SU-DHL-6 (cell line): ENCODE measurements around the gene CEP41.

Source experiments
- EZH2phosphoT487 ChIP-seq: fragments of 200-600 bp; sonication (generic), shearing (Covaris generic); conservative IDR thresholded peaks from 2 replicates; pipeline ENCODE4 v1.6.1; 2018; ENCODE audit warnings: mild to moderate bottlenecking, antibody characterized with exemption, low read length, moderate library complexity, mixed read lengths
- TF ChIP-seq, protein P1 (sequence below): fragments of 200-600 bp; sonication (generic); IDR thresholded peaks from one replicate; pipeline ENCODE4 v1.5.1; 2017; ENCODE audit warnings: antibody characterized with exemption, mild to moderate bottlenecking, low read length, moderate library complexity; ENCODE audit not compliant: insufficient read depth, poor library complexity, severe bottlenecking

DNA sequence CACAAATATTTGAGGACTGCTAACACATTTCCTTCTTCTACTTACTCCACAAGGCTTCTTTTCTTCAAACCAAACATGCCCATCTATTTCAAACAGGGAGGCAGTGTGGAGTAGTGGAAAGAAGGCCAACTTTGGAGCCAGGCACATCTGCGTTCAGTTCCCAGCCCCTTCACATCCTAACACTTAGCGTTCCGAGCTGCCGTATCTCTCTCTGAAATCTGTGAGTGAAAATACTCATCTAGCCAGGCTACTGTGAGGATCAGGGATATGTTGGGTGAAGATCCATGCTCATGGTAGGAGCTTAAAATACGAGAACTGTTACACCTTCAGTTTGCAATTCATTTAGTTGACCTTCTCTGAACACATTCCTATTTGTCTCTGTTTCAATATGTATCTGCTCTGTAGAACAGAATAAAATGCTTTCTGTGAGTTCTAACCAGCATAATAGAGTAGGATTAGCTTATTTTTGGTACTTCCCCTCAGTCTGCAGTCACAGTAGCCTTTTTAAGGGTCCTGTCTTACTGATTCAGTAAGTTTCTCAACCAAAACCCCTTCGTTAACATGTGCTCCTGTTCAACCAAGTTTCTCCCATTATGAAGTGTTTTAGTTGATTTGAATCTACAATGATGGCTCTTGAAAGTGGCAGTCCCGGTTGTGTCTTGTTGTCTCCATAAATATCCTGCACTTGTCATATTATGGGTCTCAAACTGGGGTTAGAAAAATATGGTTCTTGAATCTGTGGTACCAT lies 47.8 kb upstream of the CEP41 start:
- TF ChIP-seq, protein P1, sequence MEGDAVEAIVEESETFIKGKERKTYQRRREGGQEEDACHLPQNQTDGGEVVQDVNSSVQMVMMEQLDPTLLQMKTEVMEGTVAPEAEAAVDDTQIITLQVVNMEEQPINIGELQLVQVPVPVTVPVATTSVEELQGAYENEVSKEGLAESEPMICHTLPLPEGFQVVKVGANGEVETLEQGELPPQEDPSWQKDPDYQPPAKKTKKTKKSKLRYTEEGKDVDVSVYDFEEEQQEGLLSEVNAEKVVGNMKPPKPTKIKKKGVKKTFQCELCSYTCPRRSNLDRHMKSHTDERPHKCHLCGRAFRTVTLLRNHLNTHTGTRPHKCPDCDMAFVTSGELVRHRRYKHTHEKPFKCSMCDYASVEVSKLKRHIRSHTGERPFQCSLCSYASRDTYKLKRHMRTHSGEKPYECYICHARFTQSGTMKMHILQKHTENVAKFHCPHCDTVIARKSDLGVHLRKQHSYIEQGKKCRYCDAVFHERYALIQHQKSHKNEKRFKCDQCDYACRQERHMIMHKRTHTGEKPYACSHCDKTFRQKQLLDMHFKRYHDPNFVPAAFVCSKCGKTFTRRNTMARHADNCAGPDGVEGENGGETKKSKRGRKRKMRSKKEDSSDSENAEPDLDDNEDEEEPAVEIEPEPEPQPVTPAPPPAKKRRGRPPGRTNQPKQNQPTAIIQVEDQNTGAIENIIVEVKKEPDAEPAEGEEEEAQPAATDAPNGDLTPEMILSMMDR, result no peak
- TF ChIP-seq EZH2phosphoT487, result no peak
